IPS-15b (cell line): Measurements from ENCODE around the gene RASL11A.
"Not testable (repeated sequence)": the region's sequence is repeated elsewhere in the genome, so short reads cannot be mapped to it uniquely, and the experiment has no call there.

Experiments
- H3K27me3 ChIP-seq: one replicate; pipeline ENCODE4 v1.6.1; 2013; ENCODE audit warnings: low read length; ENCODE audit not compliant: control insufficient read depth, insufficient read depth
- H3K36me3 ChIP-seq: one replicate; pipeline ENCODE4 v1.6.1; 2013; ENCODE audit warnings: low read length; ENCODE audit not compliant: control insufficient read depth, insufficient read depth
- H3K4me1 ChIP-seq: one replicate; pipeline ENCODE4 v1.6.1; 2013; ENCODE audit warnings: mild to moderate bottlenecking, low read length; ENCODE audit not compliant: control insufficient read depth, insufficient read depth
- H3K4me3 ChIP-seq: one replicate; pipeline ENCODE4 v1.5.1; 2013; ENCODE audit warnings: low read depth, low read length
- H3K9ac ChIP-seq: one replicate; pipeline ENCODE4 v1.6.1; 2013; ENCODE audit warnings: low read depth, mild to moderate bottlenecking, low read length
- H3K9me3 ChIP-seq: one replicate; pipeline ENCODE4 v1.6.1; 2013; ENCODE audit warnings: mild to moderate bottlenecking, low read length; ENCODE audit not compliant: control insufficient read depth, insufficient read depth

The RASL11A gene

GRCh38 chr13:27270594-27271520 lies at the start of gene RASL11A:
Gene RASL11A, plus strand, starts transcription at chr13:27270830. Its CDS starts 115 bp downstream, at chr13:27270945.
- H3K36me3 ChIP-seq = no peaks in the 10 kb centered on the region
- no peaks in the 10 kb centered on the region for H3K4me1 ChIP-seq
- no peaks in the 10 kb centered on the region for H3K9me3 ChIP-seq
- peaks cover 27% of the 10 kb centered on the region for H3K27me3 ChIP-seq
- no peak within 1 kb of the TSS for H3K9ac ChIP-seq
- H3K4me3 ChIP-seq = peak within 1 kb of the TSS; percentile 69

GRCh38 chr13:27222100-27222499 lies 48.5 kb upstream of the RASL11A start:
- not testable (repeated sequence) for H3K9me3 ChIP-seq, H3K36me3 ChIP-seq, H3K4me1 ChIP-seq, H3K27me3 ChIP-seq, H3K4me3 ChIP-seq, H3K9ac ChIP-seq

DNA sequence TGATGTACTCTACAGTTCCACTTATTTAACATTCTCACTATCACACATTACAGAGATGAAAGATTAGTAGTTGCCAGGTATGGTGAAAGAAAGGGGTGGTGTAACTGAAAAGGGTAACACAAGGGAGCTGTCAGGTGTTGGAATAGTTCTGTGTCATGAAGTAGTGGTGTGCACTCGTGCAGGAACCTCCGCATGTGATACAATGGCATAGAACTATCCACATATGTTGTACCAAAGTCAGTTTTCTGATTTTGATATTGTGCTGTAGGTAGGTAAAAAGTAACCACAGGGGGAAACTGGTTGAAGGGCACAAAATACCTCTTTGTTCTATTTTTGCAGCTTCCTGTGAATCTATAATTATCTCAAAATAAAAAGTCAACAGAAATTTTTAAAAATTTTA lies 43.6 kb upstream of the RASL11A start:
- no peak overlapping the region for H3K4me3 ChIP-seq
- no peak overlapping the region for H3K9ac ChIP-seq
- no peaks in the 10 kb centered on the region for H3K27me3 ChIP-seq
- H3K9me3 ChIP-seq = no peaks in the 10 kb centered on the region
- no peaks in the 10 kb centered on the region for H3K4me1 ChIP-seq
- no peaks in the 10 kb centered on the region for H3K36me3 ChIP-seq

GRCh38 chr13:27228131-27228530 lies 42.5 kb upstream of the RASL11A start:
- H3K27me3 ChIP-seq = no peaks in the 10 kb centered on the region
- no peak overlapping the region for H3K9ac ChIP-seq
- H3K9me3 ChIP-seq = no peaks in the 10 kb centered on the region
- H3K36me3 ChIP-seq = no peaks in the 10 kb centered on the region
- no peak overlapping the region for H3K4me3 ChIP-seq
- no peaks in the 10 kb centered on the region for H3K4me1 ChIP-seq

- Histone ChIP-seq H3K27me3 (no peaks in the 10 kb centered on the region), H3K36me3 (no peaks in the 10 kb centered on the region), H3K9ac (no peak overlapping the region), H3K4me1 (no peaks in the 10 kb centered on the region), H3K4me3 (no peak overlapping the region), H3K9me3 (no peaks in the 10 kb centered on the region)
These were observed 41.0 kb upstream of the RASL11A start for GRCh38 chr13:27229642-27230041.

GRCh38 chr13:27233964-27234363 lies 36.7 kb upstream of the RASL11A start:
- H3K9me3 ChIP-seq = no peaks in the 10 kb centered on the region
- H3K4me3 ChIP-seq = no peak overlapping the region
- H3K27me3 ChIP-seq = no peaks in the 10 kb centered on the region
- no peaks in the 10 kb centered on the region for H3K4me1 ChIP-seq
- H3K36me3 ChIP-seq = no peaks in the 10 kb centered on the region
- H3K9ac ChIP-seq = no peak overlapping the region

GRCh38 chr13:27236478-27236877 lies 34.2 kb upstream of the RASL11A start:
- Histone ChIP-seq H3K4me3 (no peak overlapping the region), H3K9me3 (no peaks in the 10 kb centered on the region), H3K27me3 (no peaks in the 10 kb centered on the region)

GRCh38 chr13:27242702-27243101 lies 27.9 kb upstream of the RASL11A start:
- H3K9me3 ChIP-seq = no peaks in the 10 kb centered on the region
- H3K4me1 ChIP-seq = peaks cover 14% of the 10 kb centered on the region
- no peaks in the 10 kb centered on the region for H3K36me3 ChIP-seq
- H3K4me3 ChIP-seq = no peak overlapping the region
- H3K9ac ChIP-seq = no peak overlapping the region
- H3K27me3 ChIP-seq = no peaks in the 10 kb centered on the region

More at GRCh38 chr13:27236478-27236877, 34.2 kb upstream of the RASL11A start:
- H3K4me1 ChIP-seq = no peaks in the 10 kb centered on the region
- no peak overlapping the region for H3K9ac ChIP-seq
- H3K36me3 ChIP-seq = no peaks in the 10 kb centered on the region

- no peaks in the 10 kb centered on the region for H3K27me3 ChIP-seq
- H3K4me1 ChIP-seq = peaks cover 14% of the 10 kb centered on the region
- no peak overlapping the region for H3K9ac ChIP-seq
- no peak overlapping the region for H3K4me3 ChIP-seq
- H3K36me3 ChIP-seq = no peaks in the 10 kb centered on the region
- no peaks in the 10 kb centered on the region for H3K9me3 ChIP-seq
These were observed 25.0 kb upstream of the RASL11A start for GRCh38 chr13:27245610-27246009.

GRCh38 chr13:27250833-27251165 lies 19.8 kb upstream of the RASL11A start:
- peaks cover 6% of the 10 kb centered on the region for H3K36me3 ChIP-seq

DNA sequence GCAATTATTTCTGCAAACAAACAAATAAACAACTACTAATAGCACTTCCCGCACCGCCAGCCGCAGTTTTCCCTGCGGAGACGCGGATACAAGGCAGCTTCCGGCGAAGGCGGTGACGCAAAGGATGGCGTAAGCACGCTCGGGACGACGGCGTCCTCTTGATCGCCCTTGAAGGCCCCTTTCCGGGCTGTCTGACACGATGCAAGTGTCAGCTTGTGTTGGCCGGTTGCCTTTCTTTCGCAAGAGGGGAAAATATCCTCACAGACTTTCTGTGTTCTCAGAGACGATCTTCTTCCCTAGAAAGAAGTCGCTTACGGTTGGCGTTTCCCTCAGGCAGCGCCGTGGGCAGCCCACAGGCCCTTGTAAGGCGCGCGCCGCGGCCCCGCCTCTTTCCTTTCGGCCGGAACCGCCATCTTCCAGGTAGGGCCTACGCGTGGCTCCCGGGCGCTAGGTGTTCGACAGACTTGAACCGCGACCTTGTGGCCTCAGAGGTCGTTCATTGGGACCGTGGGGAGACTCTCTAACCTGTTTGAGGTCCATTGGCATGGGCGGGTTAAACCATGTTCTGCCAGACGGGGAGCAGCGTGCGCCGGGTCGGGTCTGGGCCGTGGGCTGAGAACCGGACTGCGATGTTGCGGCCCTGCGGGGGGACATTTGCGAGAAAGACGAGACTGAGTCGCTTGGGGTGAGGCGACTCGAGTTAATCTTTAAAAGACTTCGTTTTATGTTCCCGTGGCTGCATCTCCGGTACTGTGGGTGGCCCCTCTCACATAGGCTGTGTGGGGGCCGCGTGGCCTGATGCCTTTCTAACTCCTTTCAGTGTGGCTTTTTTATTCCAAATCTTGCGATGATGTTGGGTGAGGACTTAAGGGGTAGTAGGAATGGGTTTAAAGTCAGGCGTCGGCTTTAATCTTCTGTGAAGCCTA lies 19.2 kb upstream of the RASL11A start, which contains the start of gene RPL21:
TSS of gene RPL21 (plus strand) at position 393 of the 926 bp plus-strand sequence. CDS start 2,219 bp downstream, outside the sequence.
- peaks cover 6% of the 10 kb centered on the region for H3K36me3 ChIP-seq

More at GRCh38 chr13:27250833-27251165, 19.8 kb upstream of the RASL11A start:
- Histone ChIP-seq H3K4me3 (peak overlapping the region; percentile 86), H3K4me1 (peaks cover 6% of the 10 kb centered on the region), H3K9ac (peak overlapping the region; percentile 100), H3K27me3 (no peaks in the 10 kb centered on the region), H3K9me3 (no peaks in the 10 kb centered on the region)

More for the DNA sequence above, 19.2 kb upstream of the RASL11A start, which contains the start of gene RPL21:
- Histone ChIP-seq H3K4me3 (peak within 1 kb of the TSS; percentile 86), H3K9ac (peak within 1 kb of the TSS; percentile 100), H3K27me3 (no peaks in the 10 kb centered on the region), H3K4me1 (no peaks in the 10 kb centered on the region), H3K9me3 (no peaks in the 10 kb centered on the region)
